ENCODE measurements around the gene MTHFD1L. TPM values are rescaled to one million over a fixed set of nuclear protein-coding genes. Genes with fewer than 3 reads are reported as not detected.

Gene MTHFD1L
- total and polyA plus RNA-seq, 2 of the 8 experiments (the other 6 are each of a cell fraction or from before 2014, with no cell fraction given), result 29.2 to 105 TPM

GRCh38 chr6:151018911-151019782 is 153.6 kb downstream of the MTHFD1L start (continued):
- TF ChIP-seq, protein P1, sequence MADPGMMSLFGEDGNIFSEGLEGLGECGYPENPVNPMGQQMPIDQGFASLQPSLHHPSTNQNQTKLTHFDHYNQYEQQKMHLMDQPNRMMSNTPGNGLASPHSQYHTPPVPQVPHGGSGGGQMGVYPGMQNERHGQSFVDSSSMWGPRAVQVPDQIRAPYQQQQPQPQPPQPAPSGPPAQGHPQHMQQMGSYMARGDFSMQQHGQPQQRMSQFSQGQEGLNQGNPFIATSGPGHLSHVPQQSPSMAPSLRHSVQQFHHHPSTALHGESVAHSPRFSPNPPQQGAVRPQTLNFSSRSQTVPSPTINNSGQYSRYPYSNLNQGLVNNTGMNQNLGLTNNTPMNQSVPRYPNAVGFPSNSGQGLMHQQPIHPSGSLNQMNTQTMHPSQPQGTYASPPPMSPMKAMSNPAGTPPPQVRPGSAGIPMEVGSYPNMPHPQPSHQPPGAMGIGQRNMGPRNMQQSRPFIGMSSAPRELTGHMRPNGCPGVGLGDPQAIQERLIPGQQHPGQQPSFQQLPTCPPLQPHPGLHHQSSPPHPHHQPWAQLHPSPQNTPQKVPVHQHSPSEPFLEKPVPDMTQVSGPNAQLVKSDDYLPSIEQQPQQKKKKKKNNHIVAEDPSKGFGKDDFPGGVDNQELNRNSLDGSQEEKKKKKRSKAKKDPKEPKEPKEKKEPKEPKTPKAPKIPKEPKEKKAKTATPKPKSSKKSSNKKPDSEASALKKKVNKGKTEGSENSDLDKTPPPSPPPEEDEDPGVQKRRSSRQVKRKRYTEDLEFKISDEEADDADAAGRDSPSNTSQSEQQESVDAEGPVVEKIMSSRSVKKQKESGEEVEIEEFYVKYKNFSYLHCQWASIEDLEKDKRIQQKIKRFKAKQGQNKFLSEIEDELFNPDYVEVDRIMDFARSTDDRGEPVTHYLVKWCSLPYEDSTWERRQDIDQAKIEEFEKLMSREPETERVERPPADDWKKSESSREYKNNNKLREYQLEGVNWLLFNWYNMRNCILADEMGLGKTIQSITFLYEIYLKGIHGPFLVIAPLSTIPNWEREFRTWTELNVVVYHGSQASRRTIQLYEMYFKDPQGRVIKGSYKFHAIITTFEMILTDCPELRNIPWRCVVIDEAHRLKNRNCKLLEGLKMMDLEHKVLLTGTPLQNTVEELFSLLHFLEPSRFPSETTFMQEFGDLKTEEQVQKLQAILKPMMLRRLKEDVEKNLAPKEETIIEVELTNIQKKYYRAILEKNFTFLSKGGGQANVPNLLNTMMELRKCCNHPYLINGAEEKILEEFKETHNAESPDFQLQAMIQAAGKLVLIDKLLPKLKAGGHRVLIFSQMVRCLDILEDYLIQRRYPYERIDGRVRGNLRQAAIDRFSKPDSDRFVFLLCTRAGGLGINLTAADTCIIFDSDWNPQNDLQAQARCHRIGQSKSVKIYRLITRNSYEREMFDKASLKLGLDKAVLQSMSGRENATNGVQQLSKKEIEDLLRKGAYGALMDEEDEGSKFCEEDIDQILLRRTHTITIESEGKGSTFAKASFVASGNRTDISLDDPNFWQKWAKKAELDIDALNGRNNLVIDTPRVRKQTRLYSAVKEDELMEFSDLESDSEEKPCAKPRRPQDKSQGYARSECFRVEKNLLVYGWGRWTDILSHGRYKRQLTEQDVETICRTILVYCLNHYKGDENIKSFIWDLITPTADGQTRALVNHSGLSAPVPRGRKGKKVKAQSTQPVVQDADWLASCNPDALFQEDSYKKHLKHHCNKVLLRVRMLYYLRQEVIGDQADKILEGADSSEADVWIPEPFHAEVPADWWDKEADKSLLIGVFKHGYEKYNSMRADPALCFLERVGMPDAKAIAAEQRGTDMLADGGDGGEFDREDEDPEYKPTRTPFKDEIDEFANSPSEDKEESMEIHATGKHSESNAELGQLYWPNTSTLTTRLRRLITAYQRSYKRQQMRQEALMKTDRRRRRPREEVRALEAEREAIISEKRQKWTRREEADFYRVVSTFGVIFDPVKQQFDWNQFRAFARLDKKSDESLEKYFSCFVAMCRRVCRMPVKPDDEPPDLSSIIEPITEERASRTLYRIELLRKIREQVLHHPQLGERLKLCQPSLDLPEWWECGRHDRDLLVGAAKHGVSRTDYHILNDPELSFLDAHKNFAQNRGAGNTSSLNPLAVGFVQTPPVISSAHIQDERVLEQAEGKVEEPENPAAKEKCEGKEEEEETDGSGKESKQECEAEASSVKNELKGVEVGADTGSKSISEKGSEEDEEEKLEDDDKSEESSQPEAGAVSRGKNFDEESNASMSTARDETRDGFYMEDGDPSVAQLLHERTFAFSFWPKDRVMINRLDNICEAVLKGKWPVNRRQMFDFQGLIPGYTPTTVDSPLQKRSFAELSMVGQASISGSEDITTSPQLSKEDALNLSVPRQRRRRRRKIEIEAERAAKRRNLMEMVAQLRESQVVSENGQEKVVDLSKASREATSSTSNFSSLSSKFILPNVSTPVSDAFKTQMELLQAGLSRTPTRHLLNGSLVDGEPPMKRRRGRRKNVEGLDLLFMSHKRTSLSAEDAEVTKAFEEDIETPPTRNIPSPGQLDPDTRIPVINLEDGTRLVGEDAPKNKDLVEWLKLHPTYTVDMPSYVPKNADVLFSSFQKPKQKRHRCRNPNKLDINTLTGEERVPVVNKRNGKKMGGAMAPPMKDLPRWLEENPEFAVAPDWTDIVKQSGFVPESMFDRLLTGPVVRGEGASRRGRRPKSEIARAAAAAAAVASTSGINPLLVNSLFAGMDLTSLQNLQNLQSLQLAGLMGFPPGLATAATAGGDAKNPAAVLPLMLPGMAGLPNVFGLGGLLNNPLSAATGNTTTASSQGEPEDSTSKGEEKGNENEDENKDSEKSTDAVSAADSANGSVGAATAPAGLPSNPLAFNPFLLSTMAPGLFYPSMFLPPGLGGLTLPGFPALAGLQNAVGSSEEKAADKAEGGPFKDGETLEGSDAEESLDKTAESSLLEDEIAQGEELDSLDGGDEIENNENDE (IDR thresholded peaks at IDR 0.05; ENCODE audit: insufficient replicate concordance, low read length), result no peak
- TF ChIP-seq GTF2F1 (IDR thresholded peaks at IDR 0.05; ENCODE audit: borderline replicate concordance, low read depth, low read length) (no peak), EGR1 (IDR thresholded peaks at IDR 0.05; ENCODE audit: borderline replicate concordance, low read depth, low read length) (no peak), TAF1 (IDR thresholded peaks at IDR 0.05; ENCODE audit: low read depth, low read length) (no peak), TBP (IDR thresholded peaks at IDR 0.05; ENCODE audit: low read depth, low read length) (no peak), CBX5 (IDR thresholded peaks at IDR 0.05; ENCODE audit: low read depth, low read length) (no peak), FOSL1 (IDR thresholded peaks at IDR 0.05; ENCODE audit: insufficient read depth, low read depth, low read length) (no peak)
- TF ChIP-seq, protein P2, sequence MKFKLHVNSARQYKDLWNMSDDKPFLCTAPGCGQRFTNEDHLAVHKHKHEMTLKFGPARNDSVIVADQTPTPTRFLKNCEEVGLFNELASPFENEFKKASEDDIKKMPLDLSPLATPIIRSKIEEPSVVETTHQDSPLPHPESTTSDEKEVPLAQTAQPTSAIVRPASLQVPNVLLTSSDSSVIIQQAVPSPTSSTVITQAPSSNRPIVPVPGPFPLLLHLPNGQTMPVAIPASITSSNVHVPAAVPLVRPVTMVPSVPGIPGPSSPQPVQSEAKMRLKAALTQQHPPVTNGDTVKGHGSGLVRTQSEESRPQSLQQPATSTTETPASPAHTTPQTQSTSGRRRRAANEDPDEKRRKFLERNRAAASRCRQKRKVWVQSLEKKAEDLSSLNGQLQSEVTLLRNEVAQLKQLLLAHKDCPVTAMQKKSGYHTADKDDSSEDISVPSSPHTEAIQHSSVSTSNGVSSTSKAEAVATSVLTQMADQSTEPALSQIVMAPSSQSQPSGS (IDR thresholded peaks at IDR 0.05; ENCODE audit: low read length), result no peak

Measured in H1 (cell line).